HL-60/S4 (cell line): Measurements from ENCODE around the gene SLC39A11.
"Not testable (repeated sequence)": the region's sequence is repeated elsewhere in the genome, so short reads cannot be mapped to it uniquely, and the experiment has no call there.

Source experiments
- in situ Hi-C: fragments of 300-500 bp; cut with MboI; formaldehyde crosslinking; loops from 2 replicates; pipeline ENCODE4 v1.14.3; 2022; ENCODE audit warnings: low sequenced_read_pairs

SLC39A11 gene

DNA sequence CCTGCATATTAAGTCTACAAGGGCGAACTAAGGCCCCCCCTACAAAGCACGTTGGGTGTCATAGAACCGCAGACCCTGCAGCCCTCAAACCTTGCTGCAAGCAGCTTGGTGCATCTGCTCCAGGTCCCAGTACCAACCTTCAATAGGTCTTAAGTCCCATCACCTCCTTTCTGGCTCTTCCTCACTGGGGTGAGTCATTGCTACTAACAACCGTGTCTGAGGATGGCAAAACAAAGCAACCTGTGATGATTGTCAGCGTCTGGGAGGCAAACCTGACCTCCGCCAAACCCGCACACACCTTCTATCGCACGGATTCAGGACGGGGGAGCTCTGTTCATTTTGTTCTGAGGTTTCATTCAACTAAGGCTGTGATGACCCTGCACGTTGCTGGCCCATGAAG, 138.9 kb downstream of the SLC39A11 start:
- in situ Hi-C loops, result no loop called here

DNA sequence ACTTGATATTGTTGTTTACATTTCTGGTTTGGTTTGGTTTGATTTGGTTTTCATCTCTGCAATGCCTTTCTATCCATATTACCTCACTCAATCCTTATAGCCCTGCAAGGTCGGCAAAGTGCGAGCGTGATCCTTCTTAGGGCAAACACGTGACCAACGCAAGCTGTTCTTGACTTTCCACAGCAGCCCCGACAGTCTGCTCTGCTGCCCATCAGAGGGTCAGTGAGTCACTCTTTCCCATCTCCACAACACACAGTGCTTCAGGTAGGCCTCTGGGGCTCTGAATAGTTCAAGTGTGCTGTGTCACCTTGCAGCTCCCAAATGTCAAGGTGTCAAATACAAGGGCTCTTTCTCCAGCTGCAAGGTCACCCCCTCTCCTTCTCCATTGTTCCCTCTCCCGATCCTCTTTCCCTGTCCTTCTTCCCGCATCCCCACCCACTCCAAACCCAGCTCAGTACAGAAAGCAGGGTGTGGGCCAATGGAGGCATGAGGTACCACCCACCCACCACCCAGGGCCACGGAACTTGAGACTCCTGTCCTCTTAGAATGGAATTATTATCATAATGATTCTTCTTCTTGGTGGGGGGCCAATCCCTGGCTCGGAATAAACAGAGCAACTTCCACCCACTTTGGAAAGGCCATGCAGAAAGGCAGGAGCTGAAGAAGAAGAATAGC, 139.7 kb downstream of the SLC39A11 start:
- in situ Hi-C loops, result no loop called here

DNA sequence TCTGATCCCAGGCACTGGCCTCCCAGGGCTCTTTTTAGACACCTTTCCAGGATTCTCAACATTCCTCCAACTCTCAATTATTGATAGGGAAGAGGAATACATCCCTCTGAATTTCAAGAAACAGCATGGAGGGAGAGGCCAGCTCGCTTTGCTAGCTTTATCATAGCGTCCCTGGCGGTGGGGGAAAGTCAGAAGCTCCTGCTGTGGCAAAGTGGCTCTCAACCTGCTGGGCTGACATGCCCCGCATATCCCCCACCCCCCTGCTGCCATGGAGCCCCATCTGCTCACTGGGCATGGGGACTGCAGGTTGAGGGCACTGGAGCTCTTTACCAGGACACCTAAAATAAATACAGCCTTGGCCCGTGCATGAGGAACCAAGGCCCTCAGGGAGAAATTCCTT, 140.3 kb downstream of the SLC39A11 start:
- in situ Hi-C loops, result no loop called here

DNA sequence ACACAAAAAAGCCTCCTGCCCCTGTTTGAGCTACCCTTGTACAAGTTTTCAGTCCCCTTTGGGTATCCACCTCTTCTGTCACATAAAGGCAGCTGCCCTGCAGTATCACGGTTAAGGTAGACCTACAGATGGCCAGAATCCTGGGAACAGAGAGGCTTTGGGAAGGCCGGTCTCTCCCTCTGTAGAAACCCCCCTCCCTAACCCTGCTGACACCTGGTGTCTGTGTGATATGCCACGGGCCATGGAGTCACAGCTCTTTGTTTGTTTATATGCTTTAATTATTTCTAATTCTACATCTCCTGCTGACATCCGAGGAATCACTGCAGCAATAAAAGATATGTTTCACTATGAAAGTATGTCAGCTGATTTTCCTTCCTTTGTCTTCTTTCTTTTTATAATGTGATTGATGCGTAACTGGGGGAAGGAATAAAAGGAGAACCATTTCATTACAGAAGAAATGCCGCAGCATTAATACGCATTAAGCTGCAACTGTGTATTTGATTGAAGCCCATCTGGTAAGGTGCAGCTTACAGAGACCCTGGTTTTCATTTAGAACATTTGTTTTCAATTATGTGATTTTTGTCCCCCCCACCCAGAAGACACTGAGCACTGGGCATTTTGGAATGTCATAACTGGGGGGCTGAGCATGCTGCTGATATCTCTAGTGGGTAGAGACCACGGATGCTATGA, 142.1 kb downstream of the SLC39A11 start:
- in situ Hi-C loops, result no loop called here

DNA sequence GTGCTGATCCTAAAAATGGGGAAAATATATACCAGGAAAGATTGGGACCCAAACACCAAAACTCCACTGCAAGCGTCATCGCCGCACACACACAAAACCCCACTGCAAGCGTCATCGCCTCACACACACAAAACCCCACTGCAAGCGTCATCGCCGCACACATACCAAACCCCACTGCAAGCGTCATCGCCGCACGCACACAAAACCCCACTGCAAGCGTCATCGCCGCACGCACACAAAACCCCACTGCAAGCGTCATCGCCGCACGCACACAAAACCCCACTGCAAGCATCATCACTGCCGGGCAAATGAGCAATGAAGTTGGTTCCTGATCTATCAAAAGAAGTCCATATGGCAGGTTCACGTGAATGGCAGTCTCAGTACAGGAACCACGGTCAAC, 144.4 kb downstream of the SLC39A11 start:
- in situ Hi-C loops, result no loop called here

DNA sequence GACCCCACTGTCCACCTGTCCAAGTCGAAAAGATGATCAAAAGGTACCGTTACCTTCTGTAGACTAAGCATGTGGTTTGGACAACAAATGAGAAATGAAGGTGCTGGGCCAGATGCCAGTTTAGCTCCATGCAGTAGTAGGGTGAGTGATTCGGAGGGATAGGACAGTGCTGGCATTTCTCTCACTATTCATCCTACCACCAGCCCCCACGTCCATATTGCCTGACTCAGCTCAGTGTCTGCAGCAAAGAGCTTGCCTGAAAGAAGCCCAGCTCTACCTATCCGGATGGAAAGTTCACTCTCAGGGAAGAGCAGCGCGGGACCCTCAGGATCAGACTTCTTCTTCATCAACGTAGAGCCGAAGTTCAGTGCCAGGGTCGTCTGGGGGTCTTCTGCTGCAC, 145.0 kb downstream of the SLC39A11 start:
- in situ Hi-C loops, result no loop called here

DNA sequence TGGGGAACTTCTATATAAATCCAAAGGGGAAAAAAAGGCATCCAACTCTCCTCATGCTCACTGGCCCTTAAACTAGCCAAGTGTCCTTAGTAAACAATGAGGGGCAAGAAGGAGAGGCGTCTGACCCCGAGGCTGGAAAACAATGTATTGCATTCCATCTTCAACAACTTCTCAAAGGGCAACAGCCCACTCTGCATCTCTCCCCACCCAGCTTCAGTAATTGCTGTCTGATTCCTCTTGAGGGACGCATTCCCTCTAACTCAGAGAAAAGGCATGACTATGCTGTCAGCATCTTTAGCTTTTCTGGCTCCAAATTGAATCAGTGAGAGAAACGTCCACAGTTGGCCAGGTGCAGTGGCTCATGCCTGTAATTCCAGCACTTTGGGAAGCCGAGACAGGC, 145.8 kb downstream of the SLC39A11 start:
- in situ Hi-C loops, result no loop called here

DNA sequence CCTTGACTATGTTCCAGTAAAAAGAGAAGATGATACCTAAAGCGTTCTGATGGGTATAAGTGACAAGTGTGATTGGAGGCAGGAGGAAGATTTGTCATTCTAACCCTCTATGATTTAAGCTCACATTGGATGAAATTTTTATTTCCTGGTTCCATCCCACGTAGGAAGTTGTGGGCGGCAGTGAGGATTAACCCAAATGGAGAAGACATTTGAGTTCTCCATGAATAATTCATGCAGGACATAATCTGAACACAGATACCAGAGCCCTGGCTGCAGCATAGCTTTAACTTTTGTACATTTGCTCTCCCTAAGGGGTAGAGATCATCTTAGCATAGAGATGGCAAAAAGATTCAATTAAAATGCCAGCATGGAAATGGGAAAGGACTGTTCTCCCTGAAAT, 146.3 kb downstream of the SLC39A11 start:
- in situ Hi-C loops, result no loop called here

DNA sequence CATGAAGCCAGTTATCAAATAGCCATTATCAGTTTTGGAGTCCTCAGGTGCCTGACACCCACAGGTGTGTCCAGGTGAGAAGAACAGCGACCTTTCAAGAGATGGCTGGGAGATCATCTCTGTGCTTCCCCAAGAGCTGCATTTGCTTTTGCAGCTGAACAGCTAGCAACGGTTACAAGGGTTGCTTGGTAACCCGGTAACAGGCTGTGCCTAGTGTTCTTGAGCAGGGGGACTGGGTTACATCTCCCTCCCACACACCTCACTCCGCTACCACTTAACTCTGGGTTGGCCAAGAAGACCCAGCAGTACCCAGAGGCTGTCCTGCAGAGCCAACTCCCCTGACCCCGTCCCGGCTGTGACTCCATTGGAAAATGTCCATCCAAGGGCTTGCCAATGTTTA, 147.0 kb downstream of the SLC39A11 start:
- in situ Hi-C loops, result no loop called here

DNA sequence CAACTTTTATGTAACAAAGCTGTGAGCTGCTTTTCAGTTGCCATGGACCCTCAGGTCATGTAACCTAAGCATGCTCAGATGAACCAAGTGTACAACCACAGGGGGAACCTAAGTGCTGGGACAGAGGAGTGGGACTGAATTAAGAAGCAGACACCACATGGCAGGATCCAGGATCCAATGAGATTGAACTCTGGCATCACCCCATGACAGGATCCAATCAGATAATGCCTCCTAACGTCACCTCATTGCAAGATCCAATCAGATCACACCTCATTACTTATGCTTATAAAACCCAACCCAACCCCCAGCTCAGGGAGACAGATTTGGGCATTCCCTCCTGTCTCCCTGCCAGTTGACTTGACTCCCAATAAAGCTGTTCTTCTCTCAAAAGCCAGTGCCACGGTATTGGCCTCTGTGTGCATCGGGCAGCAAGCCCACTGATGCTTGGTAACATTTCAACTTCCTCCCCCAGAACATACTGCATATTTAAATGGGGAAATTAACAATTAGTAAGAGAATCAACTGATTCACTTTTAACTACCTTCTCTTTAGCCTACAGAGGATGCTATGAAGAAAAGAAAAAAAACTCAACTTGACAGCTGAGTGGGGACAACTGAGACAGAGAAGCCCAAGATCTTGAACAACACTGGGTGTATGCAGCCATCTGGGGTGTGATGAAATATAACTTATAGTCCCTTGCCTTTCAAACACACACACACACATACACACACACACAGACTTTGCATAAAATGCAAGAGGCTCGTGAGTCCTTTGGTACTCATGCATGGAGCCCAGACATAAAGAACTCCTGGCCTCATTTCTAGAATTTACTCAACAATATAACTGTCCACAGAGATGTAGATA, 148.4 kb downstream of the SLC39A11 start:
- in situ Hi-C loops, result no loop called here

DNA sequence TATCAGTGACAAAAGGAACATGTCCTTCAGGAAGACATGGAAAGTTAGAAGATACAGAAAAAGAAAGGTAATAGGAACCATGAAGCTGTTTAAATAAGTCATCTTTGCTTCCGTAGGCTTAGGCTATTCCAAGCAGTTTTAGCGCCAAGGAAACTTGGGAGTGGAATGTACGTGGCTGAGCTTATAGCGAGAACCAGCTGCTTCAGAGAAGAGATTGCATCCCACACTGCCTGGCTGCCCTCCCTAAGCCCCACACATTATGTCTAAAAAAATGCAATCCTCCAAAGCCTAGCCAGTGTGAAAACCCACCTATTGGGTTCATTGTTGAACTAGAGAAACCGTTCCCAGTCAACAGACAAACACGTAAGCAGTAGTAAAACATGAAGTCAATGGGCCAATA, 149.9 kb downstream of the SLC39A11 start:
- in situ Hi-C loops, result no loop called here

DNA sequence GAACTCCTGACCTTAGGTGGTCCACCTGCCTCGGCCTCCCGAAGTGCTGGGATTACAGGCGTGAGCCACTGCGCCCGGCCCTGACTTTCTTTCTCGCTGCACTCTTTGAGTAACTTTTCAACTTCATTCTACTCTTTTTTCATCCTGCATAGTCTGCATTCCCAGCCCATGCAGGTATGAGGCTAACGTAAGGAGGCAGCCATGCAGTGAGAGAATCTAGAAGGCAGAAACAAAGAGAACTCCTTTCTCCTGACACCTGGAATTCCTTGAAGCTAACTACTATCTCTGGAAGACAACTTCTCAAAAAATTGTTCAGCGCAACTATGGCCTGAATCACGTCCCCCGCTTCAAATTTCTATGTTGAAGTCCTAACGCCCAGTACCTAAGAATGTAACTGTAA, 152.0 kb downstream of the SLC39A11 start:
- in situ Hi-C loops, result no loop called here

DNA sequence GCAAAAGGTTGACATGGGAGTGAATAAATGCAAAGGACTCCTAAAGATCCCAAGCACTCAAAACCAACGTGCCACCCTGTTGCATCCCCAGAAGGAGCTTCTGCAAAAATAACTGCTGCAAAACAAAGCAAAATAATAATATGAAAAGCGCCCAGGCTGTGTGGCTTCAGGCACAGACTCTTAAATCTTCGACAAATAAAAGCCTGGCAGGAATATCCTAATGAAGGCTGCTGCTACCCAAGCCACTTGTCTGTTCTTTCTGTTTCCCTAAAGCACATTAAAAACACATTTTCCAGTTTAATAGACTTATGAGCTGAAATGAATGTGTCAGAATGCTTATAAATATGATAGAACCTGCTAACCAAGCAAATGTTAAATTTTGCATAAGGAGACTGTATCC, 154.0 kb downstream of the SLC39A11 start:
- in situ Hi-C loops, result no loop called here

DNA sequence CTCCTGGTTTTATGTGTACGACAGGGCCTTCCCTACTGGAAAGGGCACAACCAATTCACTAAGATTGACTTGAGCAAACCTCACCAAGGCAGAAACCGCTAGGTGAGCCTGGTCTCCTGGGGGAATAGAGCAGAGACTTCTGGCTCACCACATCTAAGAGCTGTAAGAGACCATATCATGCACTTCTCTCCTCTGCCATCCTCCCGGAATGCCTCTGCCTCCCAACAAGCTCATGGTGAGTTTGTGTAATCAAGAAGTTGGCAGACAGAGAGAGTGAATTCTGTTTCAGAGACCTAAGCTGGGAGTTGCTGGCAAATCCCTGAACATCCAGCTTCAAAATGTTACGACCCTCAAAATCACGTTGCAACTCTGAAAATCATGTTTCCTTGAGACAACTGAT, 154.8 kb downstream of the SLC39A11 start:
- in situ Hi-C loops, result no loop called here

DNA sequence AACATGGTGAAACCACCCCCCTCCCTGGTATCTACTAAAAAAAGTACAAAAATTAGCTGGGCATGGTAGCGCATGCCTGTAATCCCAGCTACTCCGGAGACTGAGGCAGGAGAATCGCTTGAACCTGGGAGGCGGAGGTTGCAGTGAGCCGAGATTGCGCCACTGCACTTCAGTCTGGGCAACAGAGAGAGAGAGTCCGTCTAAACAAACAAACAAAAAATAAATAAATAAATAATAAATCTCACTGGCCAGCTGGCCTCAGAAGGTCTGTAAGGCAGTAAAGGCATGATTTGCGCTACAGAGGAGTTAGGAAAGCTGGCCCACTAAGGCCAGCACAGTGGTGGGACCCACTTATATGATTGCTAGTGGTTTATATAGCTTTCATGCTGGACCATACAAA, 155.2 kb downstream of the SLC39A11 start:
- in situ Hi-C loops, result not testable (repeated sequence)

DNA sequence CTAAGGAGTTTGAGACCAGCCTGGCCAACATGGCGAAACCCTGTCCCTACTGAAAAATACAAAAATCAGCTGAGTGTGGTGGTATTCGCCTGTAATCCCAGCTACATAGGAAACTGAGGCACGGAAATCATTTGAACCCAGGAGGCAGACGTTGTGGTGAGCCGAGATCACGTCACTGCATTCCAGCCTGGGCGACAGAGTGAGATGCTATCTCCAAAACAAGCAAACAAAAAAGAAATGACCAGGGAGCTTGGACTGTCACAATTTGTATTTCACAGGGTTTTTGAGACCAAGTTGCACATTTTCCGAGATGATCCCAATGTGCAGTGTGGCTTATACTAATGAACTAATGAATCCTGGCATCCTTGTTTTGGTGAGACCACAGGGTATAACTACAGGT, 156.5 kb downstream of the SLC39A11 start:
- in situ Hi-C loops, result no loop called here

DNA sequence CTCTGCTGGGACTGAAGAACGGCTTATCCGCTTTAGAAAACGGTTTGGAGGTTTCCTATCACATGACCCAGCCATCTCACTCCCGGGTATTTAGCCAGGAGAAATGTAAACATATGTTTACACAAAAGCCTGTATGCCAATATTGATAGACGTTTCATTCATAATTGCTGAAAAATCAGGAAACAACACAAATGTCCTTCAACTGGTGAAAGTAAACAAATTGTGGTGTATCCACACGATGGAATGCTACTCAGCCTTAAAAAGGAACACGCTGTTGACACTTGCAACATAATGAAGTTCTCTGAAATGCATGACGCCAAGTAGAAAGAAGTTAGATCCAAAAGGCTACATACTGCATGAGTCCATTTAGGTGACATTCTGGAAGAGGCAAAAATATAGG, 157.6 kb downstream of the SLC39A11 start:
- in situ Hi-C loops, result no loop called here

DNA sequence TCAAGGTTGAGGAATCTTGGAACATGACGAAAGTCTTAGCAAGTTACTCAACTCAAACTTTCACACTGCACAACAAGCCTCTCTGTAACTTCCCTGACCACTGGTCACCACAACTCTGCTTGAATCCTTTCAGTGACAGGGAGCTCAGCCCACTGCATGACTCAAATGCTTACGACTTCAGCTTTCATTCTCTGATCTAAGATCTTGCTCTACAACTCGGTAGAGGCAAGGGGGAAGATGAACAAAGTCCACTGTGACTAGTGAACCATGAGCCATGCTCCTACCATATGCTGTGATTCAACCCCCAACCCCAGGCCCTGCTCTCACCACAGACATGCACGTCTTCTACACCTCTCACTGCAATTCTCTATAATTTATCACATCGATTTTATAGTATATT, 160.9 kb downstream of the SLC39A11 start:
- in situ Hi-C loops, result no loop called here

DNA sequence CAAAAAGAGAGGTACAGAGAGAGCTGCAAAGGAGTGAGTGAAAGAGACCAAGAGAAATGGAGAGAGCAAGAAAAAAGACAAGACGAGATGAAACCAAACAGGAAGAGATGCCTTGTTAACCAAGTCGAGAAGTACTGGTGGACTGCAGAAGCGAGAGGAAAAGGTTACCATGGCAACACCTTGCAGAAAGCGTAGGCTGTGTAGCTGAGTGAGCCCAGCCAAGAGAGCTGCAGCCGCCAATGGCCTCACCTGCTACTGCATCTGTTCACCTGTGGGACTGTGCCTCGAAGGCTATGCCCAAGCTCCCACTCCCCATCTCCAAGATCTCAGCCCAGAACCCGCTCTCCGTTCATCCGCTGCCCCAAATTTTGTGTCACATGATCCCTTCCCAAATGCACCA, 161.3 kb downstream of the SLC39A11 start:
- in situ Hi-C loops, result no loop called here

DNA sequence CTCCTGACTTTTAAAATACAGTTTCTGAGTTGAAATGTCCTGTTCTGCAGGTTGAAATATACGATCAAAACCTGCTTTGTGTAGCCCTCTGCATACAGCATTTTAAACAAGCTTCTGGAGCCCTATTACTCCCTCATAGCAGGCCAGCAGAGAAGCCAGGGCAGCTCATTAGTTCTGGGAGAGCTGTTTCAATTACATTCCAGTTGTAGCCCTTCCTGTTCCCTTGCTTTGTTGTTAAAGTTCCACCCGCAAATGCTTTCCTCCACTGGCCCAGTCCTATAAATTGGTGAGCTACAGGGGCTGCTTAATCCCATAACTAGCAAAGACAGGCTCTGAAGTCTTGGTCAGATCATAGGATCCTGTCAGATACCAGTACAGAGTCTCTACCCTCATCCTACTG, 162.5 kb downstream of the SLC39A11 start:
- in situ Hi-C loops, result no loop called here

DNA sequence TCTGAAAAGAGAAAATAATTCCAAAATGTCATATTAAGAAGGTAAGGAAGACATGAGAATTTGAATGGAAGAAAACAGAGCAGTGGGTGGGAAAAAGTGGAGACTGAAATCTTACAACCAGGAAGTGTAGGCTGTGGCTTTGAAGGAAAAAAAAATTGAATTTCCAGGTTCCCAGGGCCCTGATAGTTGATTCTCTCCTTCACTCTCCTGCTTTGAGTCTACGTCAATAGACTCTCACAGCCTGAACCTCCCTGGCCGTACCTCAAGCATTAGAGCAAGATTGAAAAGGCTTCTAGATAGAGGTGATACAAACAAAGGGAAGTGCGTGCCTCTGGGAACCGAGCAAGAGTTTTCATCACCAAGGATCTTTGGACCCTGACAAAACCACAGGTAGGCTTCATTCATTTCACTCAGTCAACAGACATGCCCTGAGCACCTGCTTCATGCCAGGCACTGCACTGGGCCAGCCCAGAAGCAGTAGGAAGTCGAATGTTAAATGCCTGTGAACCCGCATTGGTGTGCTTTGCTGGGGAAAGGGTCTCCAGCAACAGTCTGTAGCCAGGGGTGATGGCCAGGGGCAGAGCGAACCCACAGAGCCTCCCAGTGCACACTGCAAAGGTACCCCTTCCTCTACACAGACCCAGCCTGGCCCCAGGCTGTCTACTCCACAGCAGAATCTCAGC, 163.9 kb downstream of the SLC39A11 start:
- in situ Hi-C loops, result no loop called here
